HCT116 (cell line): ENCODE data around the gene MRPS21. TPM values are rescaled to one million over a fixed set of nuclear protein-coding genes. Genes with fewer than 3 reads are reported as not detected.

ENCODE experiments used
- ATAC-seq: fragments of 200-7000 bp; cut with Tn5 transposase; 2 replicates; pipeline ENCODE4 v1.9.1; 2020; ENCODE audit warnings: mild to moderate bottlenecking, moderate library complexity
- BruUV-seq: library from RNA; stranded (reverse); fragments of 400-500 nt; replicated peaks from 2 replicates; lab custom pipeline; 2021; lab: Mats Ljungman, UMichigan
- CTCF ChIA-PET: fragments of 300-600 bp; sonication (Branson Sonifier 250); formaldehyde crosslinking; loops from one replicate; lab custom pipeline; 2021; ENCODE audit warnings: antibody characterized with exemption; lab: Charles Lee
- POLR2A ChIA-PET: fragments of 300-600, 350-600 bp; sonication (Branson Sonifier 250); formaldehyde crosslinking; loops from one replicate; lab custom pipeline; 2021; ENCODE audit warnings: antibody characterized with exemption; lab: Charles Lee
- RAD21 ChIA-PET, 2 experiments: fragments of 300-600 bp; sonication (Branson Sonifier 250); formaldehyde crosslinking; loops; one replicate each; lab custom pipeline; 2023; ENCODE audit warnings: low total read pairs in 2 of 2; ENCODE audit not compliant: uncharacterized antibody in 2 of 2, unreplicated experiment in 2 of 2, low non-redundant PET in 1 of 2; lab: Charles Lee
- DNase-seq: peaks from one replicate; pipeline ENCODE4 v3.0.0-alpha.2; 2010; ENCODE audit warnings: low read depth, low spot score
- H2AFZ ChIP-seq: fragments of 200-600 bp; shearing (Covaris generic), sonication (generic); 2 replicates; pipeline ENCODE4 v1.6.1; 2017; ENCODE audit warnings: low read depth, mixed run types, mixed read lengths, antibody characterized with exemption, low read length; ENCODE audit not compliant: poor library complexity, severe bottlenecking
- H3K27ac ChIP-seq: 2 replicates; pipeline ENCODE4 v1.5.1; 2012; ENCODE audit warnings: low read depth, low read length
- H3K27me3 ChIP-seq: fragments of 200-600 bp; sonication (generic); 2 replicates; pipeline ENCODE4 v1.6.1; 2016; ENCODE audit warnings: mixed run types, low read length, mixed read lengths; ENCODE audit not compliant: insufficient read depth
- H3K36me3 ChIP-seq, 2 experiments: fragments of 200-500 bp in 1 of 2; fragments of 200-600 bp in 1 of 2; sonication (Bioruptor generic) in 1 of 2; sonication (generic) in 1 of 2; 2 replicates each; pipeline versions ENCODE4 v1.5.1 to v1.6.1; 2014 to 2016; ENCODE audit warnings: low read length in 2 of 2, inconsistent platforms in 1 of 2, mixed read lengths in 1 of 2, mixed run types in 1 of 2; ENCODE audit not compliant: insufficient read depth in 2 of 2, control insufficient read depth in 1 of 2
- H3K4me1 ChIP-seq, 2 experiments: fragments of 200-600 bp in 1 of 2; sonication (generic) in 1 of 2; 2 replicates each; pipeline versions ENCODE4 v1.5.1 to v1.6.1; 2012 to 2017; ENCODE audit warnings: low read length in 2 of 2, inconsistent platforms in 1 of 2, mild to moderate bottlenecking in 1 of 2, mixed read lengths in 1 of 2, mixed run types in 1 of 2, moderate library complexity in 1 of 2; ENCODE audit not compliant: insufficient read depth in 2 of 2, control insufficient read depth in 1 of 2
- H3K4me2 ChIP-seq: fragments of 200-600 bp; sonication (generic); 2 replicates; pipeline ENCODE4 v1.6.1; 2017; ENCODE audit warnings: mixed run types, low read length, mixed read lengths
- H3K4me3 ChIP-seq, 2 experiments: fragments of 200-600 bp in 1 of 2; sonication (generic) in 1 of 2; replicated peaks in 1 of 2; 2 replicates each; pipeline ENCODE4 v1.5.1; 2011 to 2016; ENCODE audit warnings: low read length in 2 of 2, control low read depth in 1 of 2, low read depth in 1 of 2, mild to moderate bottlenecking in 1 of 2, mixed read lengths in 1 of 2, mixed run types in 1 of 2
- H3K79me2 ChIP-seq: fragments of 200-600 bp; sonication (generic); 2 replicates; pipeline ENCODE4 v1.6.1; 2017; ENCODE audit warnings: mild to moderate bottlenecking, mixed run types, low read length, moderate library complexity, mixed read lengths; ENCODE audit not compliant: insufficient read depth
- H3K9ac ChIP-seq: fragments of 200-600 bp; sonication (generic); 2 replicates; pipeline ENCODE4 v1.6.1; 2016; ENCODE audit warnings: low read length, mixed read lengths
- H3K9me2 ChIP-seq: fragments of 200-600 bp; sonication (generic), shearing (Covaris generic); 2 replicates; pipeline ENCODE4 v1.6.1; 2017; ENCODE audit warnings: mixed run types, mild to moderate bottlenecking, moderate library complexity; ENCODE audit not compliant: insufficient read depth
- H3K9me3 ChIP-seq, 2 experiments: fragments of 200-500 bp in 1 of 2; fragments of 200-600 bp in 1 of 2; sonication (Bioruptor generic) in 1 of 2; sonication (generic) in 1 of 2; 2 replicates each; pipeline ENCODE4 v1.6.1; 2014 to 2017; ENCODE audit warnings: low read length in 2 of 2, mixed read lengths in 2 of 2, inconsistent platforms in 1 of 2, low read depth in 1 of 2, mild to moderate bottlenecking in 1 of 2, mixed run types in 1 of 2, moderate library complexity in 1 of 2; ENCODE audit not compliant: control insufficient read depth in 1 of 2, insufficient read depth in 1 of 2
- H4K20me1 ChIP-seq: fragments of 200-600 bp; sonication (generic), shearing (Covaris generic); 2 replicates; pipeline ENCODE4 v1.6.1; 2017; ENCODE audit warnings: mixed run types, mild to moderate bottlenecking, moderate library complexity; ENCODE audit not compliant: insufficient read depth
- CBX3 ChIP-seq: IDR thresholded peaks from 2 replicates; pipeline ENCODE4 v1.6.1; 2012; ENCODE audit warnings: low read depth
- CEBPB ChIP-seq: IDR thresholded peaks from 2 replicates; pipeline ENCODE4 v1.6.1; 2012; ENCODE audit warnings: low read depth
- CTCF ChIP-seq, 3 experiments: fragments of 200-600 bp in 1 of 3; sonication (generic) in 1 of 3; IDR thresholded peaks in 2 of 3; conservative IDR thresholded peaks in 1 of 3; 2 replicates each; pipeline ENCODE4 v1.5.1; 2012 to 2017; ENCODE audit warnings: low read depth in 2 of 3, low read length in 2 of 3, antibody characterized with exemption in 1 of 3, borderline replicate concordance in 1 of 3, control low read depth in 1 of 3, mild to moderate bottlenecking in 1 of 3, mixed read lengths in 1 of 3, mixed run types in 1 of 3, moderate library complexity in 1 of 3; ENCODE audit not compliant: insufficient read depth in 1 of 3
- EGR1 ChIP-seq: IDR thresholded peaks from 2 replicates; pipeline ENCODE4 v1.6.1; 2012; ENCODE audit warnings: low read depth
- ELF1 ChIP-seq: IDR thresholded peaks from 2 replicates; pipeline ENCODE4 v1.6.1; 2012; ENCODE audit warnings: low read depth, borderline replicate concordance
- EZH2phosphoT487 ChIP-seq: fragments of 200-600 bp; IDR thresholded peaks from 2 replicates; pipeline ENCODE4 v1.6.1; 2018; ENCODE audit warnings: antibody characterized with exemption, borderline replicate concordance
- FOSL1 ChIP-seq: IDR thresholded peaks from 2 replicates; pipeline ENCODE4 v1.6.1; 2012; ENCODE audit warnings: low read depth
- JUND ChIP-seq: IDR thresholded peaks from 2 replicates; pipeline ENCODE4 v1.6.1; 2012
- MAX ChIP-seq: IDR thresholded peaks from 2 replicates; pipeline ENCODE4 v1.6.1; 2012
- POLR2AphosphoS5 ChIP-seq: IDR thresholded peaks from 2 replicates; pipeline ENCODE4 v1.6.1; 2011; ENCODE audit warnings: mild to moderate bottlenecking, low read depth, low read length, moderate library complexity
- REST ChIP-seq: IDR thresholded peaks from 2 replicates; pipeline ENCODE4 v1.6.1; 2012; ENCODE audit warnings: low read depth
- SIN3A ChIP-seq: IDR thresholded peaks from 2 replicates; pipeline ENCODE4 v1.6.1; 2012; ENCODE audit warnings: low read depth
- SP1 ChIP-seq: IDR thresholded peaks from 2 replicates; pipeline ENCODE4 v1.6.1; 2012; ENCODE audit warnings: low read depth
- YY1 ChIP-seq: IDR thresholded peaks from 2 replicates; pipeline ENCODE4 v1.6.1; 2011; ENCODE audit warnings: low read length, low read depth, moderate library complexity, mild to moderate bottlenecking; ENCODE audit not compliant: insufficient replicate concordance; ENCODE audit errors: extremely low read depth
- ZFX ChIP-seq: fragments of 450-650 bp; IDR thresholded peaks from 2 replicates; pipeline ENCODE4 v1.6.1; 2017
- intact Hi-C: fragments of 100-400 bp; cut with micrococcal nuclease; formaldehyde crosslinking; loops from 2 replicates; pipeline ENCODE4 v1.10.0; 2022
- total RNA-seq: library from RNA; stranded (reverse); gene quantifications from one replicate; pipeline ENCODE4 v1.2.1, GENCODE V29; 2021; ENCODE audit not compliant: unreplicated experiment

The MRPS21 gene
- total RNA-seq, 1 experiment from 2014 or later = 96.9 TPM

GRCh38 chr1:150288822-150289221 is 4.8 kb upstream of the MRPS21 start:
- H3K4me3 ChIP-seq = no peak overlapping the region
- ATAC-seq = no peak
- H3K9ac ChIP-seq = no peak overlapping the region
- no peak overlapping the region for H3K27ac ChIP-seq
- H3K4me1 ChIP-seq = peaks cover 3 to 8% of the 10 kb centered on the region in 2 experiments; a peak in 2 of 4 replicates
- no peaks in the 10 kb centered on the region for H3K9me3 ChIP-seq
- TF ChIP-seq SIN3A = no peak
- no peak for TF ChIP-seq SP1
- TF ChIP-seq CBX3 = no peak
- TF ChIP-seq ELF1 = no peak
- no peak for TF ChIP-seq EGR1
- no peak for TF ChIP-seq EZH2phosphoT487
- TF ChIP-seq JUND = no peak
- no peak for TF ChIP-seq FOSL1
- TF ChIP-seq ZFX = no peak
- TF ChIP-seq CEBPB = no peak
- no peak for TF ChIP-seq MAX
- no peak for TF ChIP-seq YY1
- H3K27me3 ChIP-seq = peaks cover 16% of the 10 kb centered on the region; the same call in 1 of the 2 replicates
- H4K20me1 ChIP-seq = no peaks in the 10 kb centered on the region
- no peaks in the 10 kb centered on the region for H3K36me3 ChIP-seq
- H2AFZ ChIP-seq = no peak overlapping the region
- H3K4me2 ChIP-seq = no peak overlapping the region
- RAD21 ChIA-PET = no interaction called here
- BruUV-seq = no TSS peak
- H3K79me2 ChIP-seq = peaks cover 2% of the 10 kb centered on the region
- intact Hi-C loops = no loop called here
- POLR2A ChIA-PET = no interaction called here
- DNase-seq = no peak
- H3K9me2 ChIP-seq = no peaks in the 10 kb centered on the region
- CTCF ChIA-PET = no interaction called here

GRCh38 chr1:150295476-150295875 is 1.8 kb downstream of the MRPS21 start:
- CTCF ChIA-PET = no interaction called here
- RAD21 ChIA-PET = no interaction called here
- TSS peak; percentile 28 for BruUV-seq
- ATAC-seq (no peak), DNase-seq (no peak)
- Histone ChIP-seq H3K27me3 (no peaks in the 10 kb centered on the region), H3K4me1 (peaks cover 8 to 16% of the 10 kb centered on the region in 2 experiments; a peak in 3 of 4 replicates), H4K20me1 (no peaks in the 10 kb centered on the region), H3K36me3 (peaks cover 9 to 23% of the 10 kb centered on the region in 2 experiments; a peak in 3 of 4 replicates), H3K9me2 (no peaks in the 10 kb centered on the region), H3K9me3 (no peaks in the 10 kb centered on the region), H3K9ac (no peak overlapping the region), H3K79me2 (peaks cover 65% of the 10 kb centered on the region), H3K4me2 (peak overlapping the region; percentile 74; the same call in 1 of the 2 replicates), H3K4me3 (no peak overlapping the region), H2AFZ (no peak overlapping the region), H3K27ac (no peak overlapping the region)
- POLR2A ChIA-PET = interaction anchor here (1.2 kb wide), 1 partner anchor 14 kb away, joined by 4 read pairs; no protein-coding TSS in a partner anchor
- intact Hi-C loops = no loop called here
- no peak for TF ChIP-seq POLR2AphosphoS5
- TF ChIP-seq CTCF (IDR thresholded peaks at IDR 0.05 in 2 of 3, conservative IDR thresholded peaks at IDR 0.05 in 1 of 3; ENCODE audit: borderline replicate concordance in 1 of 3, insufficient read depth in 1 of 3, low read depth in 2 of 3, low read length in 2 of 3) = no peak
- no peak for TF ChIP-seq REST
- no peak for TF ChIP-seq EGR1
- no peak for TF ChIP-seq ZFX
- TF ChIP-seq FOSL1 = no peak
